ELF-1 (cell line): Measurements from ENCODE around the gene MRC2.

Experiments
- DNase-seq: peaks from one replicate; pipeline ENCODE4 v3.0.0-alpha.2; 2016; ENCODE audit warnings: low read depth, low spot score

Gene MRC2

GRCh38 chr17:62614142-62614541, 13.3 kb upstream of the MRC2 start:
- no peak for DNase-seq

- DNase-seq, result no peak
Observed at GRCh38 chr17:62615503-62615902, 12.0 kb upstream of the MRC2 start.

DNA sequence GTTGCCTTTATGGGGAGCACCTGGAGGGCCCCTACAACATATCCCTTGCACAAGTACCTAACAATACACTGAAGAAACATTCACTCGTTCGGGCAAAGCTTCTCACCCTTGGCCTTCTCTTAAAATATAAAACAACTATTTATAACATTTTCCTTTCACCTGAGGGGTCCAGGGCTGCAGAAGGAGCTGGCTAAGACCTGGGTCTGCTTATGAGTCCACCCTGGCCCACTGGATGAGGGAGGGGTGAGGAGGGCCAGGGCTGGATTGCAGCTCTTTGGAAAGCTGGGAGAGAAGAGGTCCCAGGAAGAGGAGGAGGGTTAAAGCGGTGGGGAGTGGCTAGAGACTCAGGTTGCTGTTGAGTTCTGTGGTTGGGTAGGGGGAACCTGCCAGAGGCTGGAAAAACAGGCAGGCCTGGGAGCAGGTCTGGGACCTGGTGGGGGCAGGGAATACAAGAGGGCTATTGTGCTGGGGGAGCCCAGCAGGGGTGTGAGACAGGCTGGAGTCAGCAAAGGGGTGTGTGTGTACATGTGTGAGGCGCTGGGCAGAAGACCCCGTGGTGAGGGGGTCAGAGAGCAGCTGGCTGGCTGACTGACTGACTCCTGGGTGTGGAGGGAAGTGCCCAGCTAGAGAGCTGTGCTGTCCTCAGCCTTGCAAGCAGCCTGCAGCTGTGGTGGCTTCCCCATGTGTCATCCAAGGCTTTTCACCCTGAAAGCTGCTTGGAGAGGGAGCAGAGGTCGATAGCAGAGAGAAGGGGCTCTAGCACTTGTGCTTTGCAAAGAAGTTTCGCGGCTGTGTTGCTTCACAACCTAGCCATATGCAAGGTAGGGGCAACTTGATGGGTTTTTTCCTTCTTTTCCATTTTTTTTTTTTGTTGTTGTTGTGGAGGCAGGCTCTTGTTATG, 10.2 kb upstream of the MRC2 start:
- peak; percentile 97 for DNase-seq

DNA sequence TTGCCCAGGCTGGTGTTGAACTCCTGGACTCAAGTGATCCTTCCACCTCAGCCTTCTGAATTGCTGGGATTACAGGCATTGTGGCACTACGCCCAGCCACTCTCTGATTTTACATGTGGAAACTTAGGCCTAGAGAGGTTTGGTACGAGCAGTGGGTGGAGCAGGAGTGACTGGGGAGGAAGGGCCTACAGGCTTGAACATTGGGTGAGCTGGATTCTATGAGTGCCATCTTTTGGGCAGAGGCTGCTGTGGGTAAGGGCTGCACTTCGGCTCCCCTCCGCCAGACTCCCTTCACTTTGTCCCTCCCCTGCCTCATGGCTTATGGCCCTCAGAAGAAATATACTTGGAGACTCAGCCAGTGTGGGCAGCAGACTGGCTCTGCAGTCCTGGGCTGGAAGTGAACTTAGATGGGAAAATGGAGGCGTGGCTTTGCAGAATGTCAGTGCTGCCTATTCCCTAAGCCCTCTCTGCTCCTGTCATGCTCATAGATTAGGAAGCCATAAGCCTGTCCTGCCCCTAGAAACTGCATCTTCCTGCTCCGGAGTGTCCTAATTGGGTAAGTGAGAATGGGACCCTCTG, 9.5 kb upstream of the MRC2 start:
- DNase-seq, result no peak

- no peak for DNase-seq
Observed at GRCh38 chr17:62618647-62619416, 8.6 kb upstream of the MRC2 start.

DNA sequence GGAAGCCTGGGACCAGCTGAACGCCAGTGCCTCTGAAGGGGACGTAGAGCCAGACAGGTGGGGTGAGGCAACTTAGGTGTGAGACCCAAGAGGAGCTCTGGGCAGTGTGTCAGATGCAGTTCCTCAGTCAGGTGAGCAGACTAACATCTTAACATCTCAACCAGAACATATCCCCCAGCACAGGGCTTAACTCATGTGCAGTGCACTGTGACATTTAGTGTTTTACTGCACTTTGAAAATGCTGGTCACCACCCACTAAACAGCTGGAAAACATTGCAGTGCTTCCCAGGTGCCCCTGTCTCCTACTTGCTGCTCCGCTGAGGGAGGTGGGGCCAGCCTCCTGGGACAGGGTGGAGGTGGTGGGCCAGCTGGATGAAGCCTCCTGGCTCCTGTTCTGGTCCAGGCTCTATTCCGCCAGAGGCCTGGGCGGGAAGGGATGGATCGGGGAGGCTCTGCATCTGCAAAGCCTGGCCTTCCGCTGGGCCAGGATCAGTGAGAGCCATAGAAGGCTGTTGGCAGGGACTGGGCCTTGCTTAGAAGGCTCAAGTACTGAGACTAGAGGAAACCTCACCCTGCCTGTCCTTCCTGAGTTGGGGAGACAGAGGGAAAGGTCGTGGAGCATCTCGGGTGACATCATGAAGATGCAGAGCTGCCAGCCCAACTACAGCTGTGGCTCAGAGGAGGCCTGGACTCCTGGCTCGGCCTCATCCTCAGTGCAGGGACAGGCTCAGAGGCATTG, 7.9 kb upstream of the MRC2 start:
- DNase-seq, result no peak

DNA sequence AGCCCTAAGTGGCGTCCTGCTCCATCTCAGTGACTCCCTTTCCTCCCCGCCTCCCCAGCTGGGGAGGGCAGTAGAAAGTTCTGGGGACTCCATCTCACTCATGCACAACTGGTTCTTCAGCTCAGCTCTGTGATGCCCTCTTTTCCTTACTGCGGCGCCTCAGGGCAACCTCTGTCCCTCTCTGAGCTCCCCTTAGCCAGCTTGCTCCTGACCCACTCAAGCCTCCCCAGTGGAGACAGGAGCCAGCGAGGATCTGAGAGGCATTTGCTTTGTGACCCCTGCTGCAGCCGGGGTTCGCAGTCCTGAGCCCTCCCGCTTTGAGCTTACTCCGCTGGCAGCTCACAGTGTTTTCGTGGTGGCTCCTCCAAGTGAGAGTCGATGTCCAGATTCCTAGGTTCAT, 6.2 kb upstream of the MRC2 start:
- no peak for DNase-seq

- DNase-seq, result no peak
Observed at GRCh38 chr17:62625184-62625869, 2.1 kb upstream of the MRC2 start.

GRCh38 chr17:62625870-62626200, 1.6 kb upstream of the MRC2 start:
- peak; percentile 74 for DNase-seq

DNA sequence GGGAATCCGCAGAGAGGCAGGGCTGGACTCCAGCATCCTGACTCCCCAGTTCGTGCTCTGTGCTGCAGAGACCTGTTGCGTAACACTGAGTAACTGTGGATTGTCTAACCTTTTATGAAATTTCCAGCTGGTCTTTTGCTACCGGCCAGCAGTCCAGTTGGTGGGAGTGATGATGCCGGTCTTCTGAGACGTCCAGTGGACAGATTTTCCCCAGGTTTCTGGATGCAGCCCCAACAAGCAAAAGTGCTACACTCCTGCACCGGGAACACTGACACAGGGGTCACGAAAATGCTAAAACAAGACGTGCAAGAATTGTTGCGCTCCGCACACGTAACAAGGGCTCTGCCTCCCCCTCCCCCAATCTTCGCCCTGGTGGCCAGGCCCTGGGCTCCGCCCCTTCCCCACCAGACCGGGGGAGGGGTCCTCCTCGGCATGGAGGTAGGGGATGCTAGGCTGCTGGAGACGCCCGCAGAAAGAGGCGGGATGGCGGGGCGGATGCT, 701 bp upstream of the MRC2 start:
- no peak for DNase-seq

- peak; percentile 40 for DNase-seq
Observed at GRCh38 chr17:62627904-62628633, 599 bp downstream of the MRC2 start.

DNA sequence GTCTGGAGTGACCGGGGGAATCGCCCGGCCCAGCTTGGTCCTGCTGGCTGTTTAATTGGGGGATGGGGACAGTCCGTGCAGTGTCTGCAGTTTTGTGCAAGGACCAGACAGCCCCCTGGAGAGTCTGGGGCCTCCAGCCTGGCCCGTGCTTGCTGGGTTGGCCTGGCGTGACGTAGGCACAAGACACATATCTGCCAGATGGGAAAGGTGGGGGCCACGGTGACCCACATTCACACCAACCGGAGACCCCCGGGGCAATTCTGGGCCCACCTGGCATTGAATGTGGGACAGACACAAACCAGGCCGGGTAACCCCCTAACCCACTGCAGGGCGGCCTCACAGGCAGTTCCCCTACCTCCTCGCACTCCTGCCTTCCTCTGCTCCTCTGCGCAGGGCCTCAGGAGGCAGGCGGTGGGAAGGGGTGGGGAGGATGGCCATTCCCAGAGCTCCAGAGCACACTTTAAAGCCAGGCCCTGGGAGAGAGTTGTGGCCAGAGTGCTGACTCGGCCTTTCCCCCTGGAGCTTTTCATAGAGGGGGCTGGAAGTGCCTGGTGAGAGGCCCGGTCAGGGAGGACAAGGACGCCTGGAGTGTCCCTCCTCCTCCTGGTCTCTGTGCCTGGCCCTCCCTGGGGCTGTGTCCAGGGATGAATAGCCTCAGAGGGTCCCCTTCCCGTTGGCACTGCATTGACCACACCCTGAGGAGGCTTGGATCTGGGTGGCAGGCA, 1.5 kb downstream of the MRC2 start:
- peak; percentile 81 for DNase-seq

DNA sequence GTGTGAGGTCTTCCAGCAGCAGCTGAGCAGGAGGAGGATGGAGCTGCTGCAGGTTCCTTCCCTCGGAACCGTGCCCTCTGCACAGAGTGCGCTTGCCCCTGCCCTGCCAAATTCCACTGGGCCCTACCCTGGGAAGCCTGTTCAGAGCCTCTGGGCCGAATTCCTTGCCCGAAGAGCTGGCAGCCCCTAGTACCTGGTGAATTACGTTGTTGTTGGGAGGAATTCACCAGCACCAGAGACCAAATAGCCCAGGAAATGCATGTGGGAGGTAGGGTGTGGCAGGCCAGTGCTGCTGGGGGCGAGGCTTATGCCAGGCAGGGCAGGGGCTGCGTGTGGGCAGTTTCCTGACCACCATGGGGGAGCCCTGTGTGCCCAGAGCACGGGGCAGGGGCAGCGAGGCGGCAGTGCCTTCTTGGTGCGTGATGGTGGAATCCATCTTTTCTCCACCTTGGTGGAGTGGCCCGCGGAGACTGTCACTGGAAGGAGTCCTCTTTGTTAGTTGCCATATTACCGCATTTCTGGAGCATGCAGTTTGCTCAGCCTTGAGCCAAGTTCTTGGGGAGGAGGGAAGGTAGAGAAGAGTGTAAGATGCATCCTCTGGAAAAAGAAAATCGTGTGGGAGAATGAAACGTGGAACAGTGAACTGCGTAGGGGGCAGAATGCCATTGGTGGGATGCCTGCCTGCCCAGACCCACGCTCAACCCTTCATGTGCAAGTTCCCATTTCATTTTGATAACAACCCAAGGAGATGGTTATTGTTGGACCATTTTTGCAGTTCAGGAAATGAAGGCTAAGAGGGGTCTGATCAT, 2.3 kb downstream of the MRC2 start:
- DNase-seq, result no peak

DNA sequence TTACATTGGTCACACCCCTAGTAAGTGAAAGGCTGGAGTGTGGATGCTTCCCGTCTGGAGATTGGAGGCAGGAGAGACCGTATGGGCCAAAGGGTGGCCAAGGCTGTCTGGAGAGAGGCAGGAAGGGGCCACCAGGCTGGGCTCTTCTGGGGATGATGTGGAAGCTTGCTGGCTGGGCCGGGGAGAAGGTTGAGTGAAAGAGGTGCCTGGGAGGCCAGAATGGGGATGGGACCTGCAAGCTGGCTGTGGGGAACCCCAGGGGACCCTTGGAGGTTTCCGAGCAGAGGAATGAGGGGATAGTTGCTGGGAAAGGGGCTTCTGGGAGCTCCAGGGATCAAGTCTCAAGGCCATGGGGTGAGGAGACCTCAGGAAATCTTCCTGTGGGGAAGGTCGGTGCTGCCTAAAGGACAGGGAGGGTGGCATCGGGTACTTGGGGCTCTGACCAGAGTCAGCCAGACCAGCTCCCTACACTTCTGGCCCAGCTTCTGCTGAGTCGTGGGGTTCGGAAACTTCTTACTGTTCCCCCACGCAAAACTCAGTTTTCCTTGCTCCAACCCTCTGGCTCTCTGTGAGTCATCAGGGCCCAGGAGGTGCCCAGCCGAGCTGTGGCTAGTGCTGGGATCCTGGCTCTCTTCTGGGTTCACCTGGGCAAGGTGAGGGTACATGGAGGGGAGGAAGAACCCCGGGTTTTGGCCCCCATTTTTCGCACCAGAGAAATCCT, 3.1 kb downstream of the MRC2 start:
- no peak for DNase-seq

DNA sequence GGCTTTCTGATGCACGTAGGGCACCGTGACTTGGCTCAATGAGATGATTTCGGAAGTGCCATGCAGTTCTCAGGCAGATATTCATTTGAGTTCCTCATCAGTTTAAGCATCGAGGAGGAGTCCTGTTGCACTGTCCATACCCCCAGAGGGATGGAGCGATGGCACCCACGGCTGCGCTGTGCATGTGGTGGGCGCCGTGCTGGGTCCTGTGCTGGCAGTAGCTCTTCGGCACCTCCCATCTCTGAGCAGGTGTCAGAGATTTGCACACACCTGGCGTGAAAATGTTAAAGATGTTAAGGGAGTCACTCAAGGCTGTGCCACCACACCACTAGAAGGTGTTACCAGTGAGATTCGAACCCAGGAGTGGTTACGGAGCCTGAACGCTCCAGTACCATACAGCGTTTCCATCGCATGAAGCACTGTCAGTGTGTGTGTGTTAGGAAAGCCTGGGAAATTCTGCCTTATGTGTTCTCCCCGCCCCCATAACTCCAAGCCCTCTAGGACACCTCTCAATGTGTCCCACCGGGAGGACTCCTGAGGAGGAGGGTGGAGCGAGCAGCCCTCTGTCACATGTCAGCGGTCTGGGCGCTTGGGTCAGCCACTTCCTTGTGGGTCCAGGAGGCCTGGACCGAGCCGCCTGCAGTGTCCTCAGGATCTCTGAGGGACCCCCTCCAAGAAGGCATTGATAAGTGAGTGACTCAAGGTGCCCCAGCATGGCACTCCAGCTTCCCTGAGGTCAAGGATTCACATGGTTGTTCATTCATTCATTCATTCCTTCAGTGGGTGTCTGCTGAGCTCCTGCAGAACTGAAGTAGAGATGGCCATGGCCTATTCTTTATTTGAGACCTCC, 3.8 kb downstream of the MRC2 start:
- no peak for DNase-seq

DNA sequence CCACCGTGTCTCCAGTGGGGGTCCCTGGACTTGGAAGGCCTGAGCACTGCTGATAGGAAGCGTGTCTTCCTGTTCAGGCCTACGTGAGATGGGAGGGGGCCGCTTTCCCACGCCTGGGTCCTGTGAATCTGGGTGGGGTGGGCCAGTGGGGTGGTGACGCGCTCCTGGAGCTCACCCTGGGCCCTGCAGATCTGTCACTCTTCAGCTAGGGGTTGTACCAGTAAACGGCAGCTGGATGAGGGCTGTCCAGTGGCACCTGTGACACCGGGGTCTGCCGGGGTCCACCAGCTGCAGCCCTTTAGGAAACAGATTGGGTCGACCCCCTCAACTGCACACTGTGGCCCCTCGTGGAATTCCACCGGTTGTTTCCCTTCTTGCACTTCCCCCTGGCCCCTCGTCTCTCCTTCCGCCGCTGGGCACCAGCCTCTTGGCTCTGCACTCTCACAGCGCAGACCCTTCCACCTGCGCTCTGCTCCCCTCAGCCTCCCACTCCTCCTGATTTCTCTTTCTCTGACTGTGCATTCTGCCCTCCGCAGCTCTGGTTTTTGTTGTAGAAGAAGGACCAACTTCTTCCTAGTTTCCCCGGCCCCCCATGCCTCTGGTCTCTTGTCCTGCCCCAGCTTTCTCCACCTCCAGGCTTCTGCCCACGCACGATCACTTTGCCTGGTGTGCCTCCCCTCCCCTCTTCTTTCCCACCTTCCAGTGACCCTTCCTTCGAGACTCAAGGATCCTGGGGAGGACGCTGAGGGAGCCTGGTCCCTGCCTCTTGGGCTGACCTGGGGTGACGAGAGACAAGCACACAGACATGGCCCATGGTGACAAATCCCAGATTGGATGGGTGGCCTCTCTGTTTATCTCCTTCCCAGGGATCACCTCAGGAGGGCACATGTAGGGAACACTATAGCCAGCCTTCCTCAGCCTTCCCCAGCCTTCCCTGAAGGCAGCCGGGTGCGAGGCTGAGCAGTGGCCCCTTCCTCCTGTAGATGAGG, 4.8 kb downstream of the MRC2 start:
- DNase-seq, result no peak
